Measurements from ENCODE around the gene VARS2. TPM values are rescaled to one million over a fixed set of nuclear protein-coding genes. Genes with fewer than 3 reads are reported as not detected.

The VARS2 gene
- total RNA-seq, 2 experiments from 2014 or later, result 83.0 to 84.0 TPM

GRCh38 chr6:30882204-30882758, 31.8 kb upstream of the VARS2 start:
- Mint-ChIP-seq H3K9me3 (no peaks in the 10 kb centered on the region), H3K27ac (no peak overlapping the region), H3K4me3 (no peak overlapping the region), H3K27me3 (no peaks in the 10 kb centered on the region), H3K4me1 (ENCODE audit: low read depth) (peaks cover 41% of the 10 kb centered on the region), H3K36me3 (ENCODE audit: low read depth) (no peaks in the 10 kb centered on the region)
- DNase-seq (no peak), ATAC-seq (no peak)
- ChIA-PET CTCF (interaction anchor here (0.7 to 10.4 kb wide), 9 partner anchors 25 to 209 kb away, joined by 3 to 82 read pairs (median 5); partner anchors contain the start of genes DHX16 and VARS2), POLR2A (interaction anchor here (0.5 to 1.5 kb wide), 9 partner anchors 9 to 151 kb away, joined by 3 to 7 read pairs (median 3); no protein-coding TSS in a partner anchor)
- intact Hi-C loops (cut with micrococcal nuclease), result no loop called here
- no peak for TF ChIP-seq CTCF (IDR thresholded peaks at IDR 0.05)

DNA sequence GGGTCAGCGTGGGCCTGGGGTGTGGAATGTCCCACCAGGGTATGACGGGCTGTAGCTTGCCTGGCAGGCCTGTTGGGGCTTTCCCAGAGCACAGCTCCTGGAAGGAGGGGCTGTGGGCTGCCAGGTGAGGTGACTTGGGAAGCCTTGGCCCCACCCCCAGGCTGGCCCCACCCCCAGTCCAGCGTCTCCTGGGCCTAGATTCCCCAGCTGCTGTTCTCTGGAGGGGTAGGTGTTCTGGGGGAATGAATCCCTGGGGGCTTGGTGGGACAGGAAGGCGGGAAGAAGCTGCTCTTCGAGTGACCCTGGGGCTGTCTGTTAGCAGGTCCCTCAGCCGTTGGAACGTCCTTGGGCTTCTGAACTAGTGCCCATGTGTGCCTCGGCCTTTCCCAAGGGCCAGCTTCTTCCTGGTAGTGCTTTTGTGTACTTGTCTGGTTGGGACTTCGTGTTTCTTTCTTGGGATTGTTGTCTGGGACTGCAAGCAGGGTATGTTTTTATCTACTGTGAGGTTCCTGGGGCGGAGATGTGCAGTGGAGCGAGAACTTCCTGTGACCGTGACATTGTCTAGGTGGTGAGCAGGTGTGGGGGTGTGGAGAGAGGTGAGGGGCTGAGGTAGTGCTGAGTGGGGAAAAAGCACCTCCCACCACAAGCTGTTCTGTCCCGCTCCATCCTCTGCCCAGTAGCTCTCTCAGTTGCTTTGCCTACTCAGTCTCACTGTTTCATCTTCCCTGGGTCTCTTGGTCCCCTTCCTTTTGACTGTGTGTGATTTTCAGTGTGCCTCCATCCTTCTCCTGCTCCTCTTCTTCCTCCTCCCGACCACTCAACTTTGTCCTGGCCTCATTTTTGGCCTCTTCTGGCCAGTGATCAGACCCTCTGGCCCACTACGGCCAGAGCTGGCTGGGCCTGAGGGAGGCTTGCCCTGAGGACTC, 31.0 kb upstream of the VARS2 start:
- ChIA-PET POLR2A (interaction anchor here (0.5 to 2.5 kb wide), 11 partner anchors 10 to 191 kb away, joined by 3 to 8 read pairs (median 3); no protein-coding TSS in a partner anchor), CTCF (interaction anchor here (0.7 to 10.4 kb wide), 13 partner anchors 9 to 210 kb away, joined by 3 to 82 read pairs (median 3); partner anchors contain the start of genes DHX16, IER3 and VARS2)
- no peaks in the 10 kb centered on the region for H3K9me3 Mint-ChIP-seq
- H3K4me3 Mint-ChIP-seq, result peak overlapping the region; percentile 51
- DNase-seq (peak; percentile 25), ATAC-seq (no peak)
- no peak for TF ChIP-seq CTCF (IDR thresholded peaks at IDR 0.05)
- no peaks in the 10 kb centered on the region for H3K27me3 Mint-ChIP-seq
- H3K4me1 Mint-ChIP-seq (ENCODE audit: low read depth), result peaks cover 34% of the 10 kb centered on the region
- H3K36me3 Mint-ChIP-seq (ENCODE audit: low read depth), result no peaks in the 10 kb centered on the region
- intact Hi-C loops (cut with micrococcal nuclease), result no loop called here
- H3K27ac Mint-ChIP-seq, result peak overlapping the region; percentile 50

GRCh38 chr6:30883685-30884520, 30.1 kb upstream of the VARS2 start, which contains the start of gene DDR1:
TSS of gene DDR1 (plus strand) at chr6:30884519. CDS start at chr6:30888730, 4,211 bp downstream.
- Mint-ChIP-seq H3K27ac (peak within 1 kb of the TSS; percentile 50), H3K9me3 (no peaks in the 10 kb centered on the region), H3K36me3 (ENCODE audit: low read depth) (no peaks in the 10 kb centered on the region), H3K4me3 (peak within 1 kb of the TSS; percentile 65), H3K27me3 (no peaks in the 10 kb centered on the region), H3K4me1 (ENCODE audit: low read depth) (peaks cover 27% of the 10 kb centered on the region)
- intact Hi-C loops (cut with micrococcal nuclease), result no loop called here
- peak; percentile 48 for DNase-seq
- peak; percentile 70 for ATAC-seq
- CTCF ChIA-PET, result interaction anchor here (0.9 to 10.4 kb wide), 9 partner anchors 8 to 205 kb away, joined by 3 to 82 read pairs (median 4); partner anchors contain the start of gene IER3
- TF ChIP-seq CTCF (IDR thresholded peaks at IDR 0.05), result no peak
- POLR2A ChIA-PET, result interaction anchor here (0.6 to 2.5 kb wide), 15 partner anchors 12 to 205 kb away, joined by 3 to 8 read pairs (median 3); partner anchors contain the start of gene VARS2

GRCh38 chr6:30884521-30885480, 29.2 kb upstream of the VARS2 start:
- Mint-ChIP-seq H3K27me3 (no peaks in the 10 kb centered on the region), H3K27ac (peak overlapping the region; percentile 23), H3K36me3 (ENCODE audit: low read depth) (no peaks in the 10 kb centered on the region), H3K4me3 (peak overlapping the region; percentile 65), H3K4me1 (ENCODE audit: low read depth) (peaks cover 27% of the 10 kb centered on the region), H3K9me3 (no peaks in the 10 kb centered on the region)
- ChIA-PET CTCF (interaction anchor here (0.8 to 10.4 kb wide), 8 partner anchors 9 to 195 kb away, joined by 3 to 82 read pairs (median 4); partner anchors contain the start of gene IER3), POLR2A (interaction anchor here (0.6 to 2.5 kb wide), 13 partner anchors 11 to 206 kb away, joined by 3 to 8 read pairs (median 4); partner anchors contain the start of gene VARS2)
- ATAC-seq (peak; percentile 71), DNase-seq (peak; percentile 77)
- intact Hi-C loops (cut with micrococcal nuclease), result no loop called here
- TF ChIP-seq CTCF (IDR thresholded peaks at IDR 0.05), result no peak

Measured in activated CD8-positive, alpha-beta T cell treated with anti-CD3 and anti-CD28 coated beads for 36 hours (primary cell).